ENCODE data around the gene MEIS2. TPM values are rescaled to one million over a fixed set of nuclear protein-coding genes. Genes with fewer than 3 reads are reported as not detected.

MEIS2 gene
- total RNA-seq, 1 donor, result 73.0 TPM

- no peak for TF ChIP-seq CTCF (IDR thresholded peaks at IDR 0.05; ENCODE audit: insufficient read depth, low read depth, low read length)
- no peak for DNase-seq (ENCODE audit: low read depth)
- no peak overlapping the region for H3K4me3 ChIP-seq (ENCODE audit: low read depth, low read length)
Observed at GRCh38 chr15:36938131-36938530, 162.2 kb downstream of the MEIS2 start.

DNA sequence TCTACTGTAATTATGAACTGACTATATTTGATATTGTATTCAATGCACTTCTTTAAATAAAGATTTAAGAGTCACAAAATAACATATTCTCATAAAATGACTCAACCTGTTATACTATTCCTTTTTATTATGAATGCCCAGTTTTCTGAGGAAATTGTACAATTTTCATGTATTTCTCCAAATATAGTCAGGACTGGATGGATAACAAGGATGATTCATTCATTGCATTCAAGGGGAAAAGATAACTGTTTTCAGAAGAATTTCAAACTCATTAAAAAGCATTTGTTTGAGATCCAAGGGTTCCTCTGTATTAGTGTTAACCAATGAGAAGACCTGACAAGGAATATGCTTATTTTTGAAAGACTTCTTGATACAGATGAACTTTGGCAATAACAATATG, 163.7 kb downstream of the MEIS2 start:
- DNase-seq (ENCODE audit: low read depth), result peak; percentile 20
- TF ChIP-seq CTCF (IDR thresholded peaks at IDR 0.05; ENCODE audit: insufficient read depth, low read depth, low read length), result no peak
- no peak overlapping the region for H3K4me3 ChIP-seq (ENCODE audit: low read depth, low read length)

DNA sequence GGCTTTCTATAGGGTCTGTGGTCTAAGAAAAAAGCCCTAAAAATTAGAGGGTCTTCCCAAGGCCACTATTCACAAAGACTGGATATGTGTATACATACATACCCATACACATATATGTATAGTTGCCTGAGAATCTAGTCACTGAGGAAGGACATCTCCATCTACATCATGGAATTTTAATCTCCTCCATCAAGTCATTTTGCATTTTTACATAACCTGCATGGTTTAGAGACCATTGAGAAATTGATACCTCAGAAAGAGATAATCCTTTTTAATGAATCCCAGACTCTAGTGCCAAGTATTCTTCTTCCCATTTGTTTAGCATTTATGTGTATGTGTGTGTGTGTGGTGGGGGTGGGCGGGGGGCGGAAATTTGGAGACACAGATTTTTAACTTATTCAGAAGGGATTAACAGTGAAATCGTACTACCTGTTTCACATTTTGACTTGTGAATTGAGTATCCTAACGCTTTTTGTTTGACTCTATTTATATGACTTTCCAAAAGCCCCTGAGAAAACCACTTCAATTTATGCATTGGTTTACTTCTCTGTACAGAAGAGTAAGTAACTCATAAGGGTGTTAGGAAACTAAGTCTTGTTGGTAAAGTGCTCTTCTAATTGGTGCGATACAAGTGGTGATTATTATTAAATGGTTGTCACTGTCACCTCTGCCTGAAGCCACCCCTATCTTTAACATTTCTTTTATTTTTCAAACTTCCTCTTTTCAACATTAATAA, 166.9 kb downstream of the MEIS2 start:
- TF ChIP-seq CTCF (IDR thresholded peaks at IDR 0.05; ENCODE audit: insufficient read depth, low read depth, low read length), result no peak
- DNase-seq (ENCODE audit: low read depth), result no peak

GRCh38 chr15:36932070-36932469, 168.3 kb downstream of the MEIS2 start:
- TF ChIP-seq CTCF (IDR thresholded peaks at IDR 0.05; ENCODE audit: insufficient read depth, low read depth, low read length), result no peak
- DNase-seq (ENCODE audit: low read depth), result no peak
- H3K4me3 ChIP-seq (ENCODE audit: low read depth, low read length), result no peak overlapping the region

More for the DNA sequence above, 166.9 kb downstream of the MEIS2 start:
- H3K4me3 ChIP-seq (ENCODE audit: low read depth, low read length), result no peak overlapping the region

GRCh38 chr15:36931434-36931833, 168.9 kb downstream of the MEIS2 start:
- TF ChIP-seq CTCF (IDR thresholded peaks at IDR 0.05; ENCODE audit: insufficient read depth, low read depth, low read length), result no peak
- no peak overlapping the region for H3K4me3 ChIP-seq (ENCODE audit: low read depth, low read length)
- no peak for DNase-seq (ENCODE audit: low read depth)

DNA sequence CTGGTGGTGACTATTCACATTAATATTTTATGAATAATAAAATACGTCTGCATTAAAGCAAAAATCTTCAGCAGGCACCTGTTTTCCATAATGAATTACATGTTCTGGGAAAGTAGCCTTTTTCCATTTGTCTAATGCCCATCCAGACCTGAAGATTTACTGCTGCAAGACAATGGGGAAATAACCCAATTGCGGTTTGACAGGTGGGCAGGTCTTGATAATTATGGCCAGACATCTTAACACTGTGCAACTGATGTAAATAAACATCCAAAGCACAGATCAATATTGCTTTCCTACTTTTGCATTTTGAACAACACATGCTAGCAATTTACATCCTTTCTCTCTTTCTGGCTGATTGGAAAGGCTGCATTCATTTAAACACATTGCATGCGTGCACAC, 173.9 kb downstream of the MEIS2 start:
- DNase-seq (ENCODE audit: low read depth), result no peak
- no peak for TF ChIP-seq CTCF (IDR thresholded peaks at IDR 0.05; ENCODE audit: insufficient read depth, low read depth, low read length)
- no peak overlapping the region for H3K4me3 ChIP-seq (ENCODE audit: low read depth, low read length)

Data from fibroblast of villous mesenchyme (primary cell).